HAP-1 (cell line): ENCODE results near the gene ACTR8.

Experiments
- DNase-seq, 2 experiments: peaks; one replicate each; pipeline ENCODE4 v3.0.0-alpha.2; 2016 to 2020; ENCODE audit warnings: low spot score in 2 of 2
- H3K27me3 ChIP-seq: fragments of 250-450 bp; sonication (Bioruptor Pico); 2 replicates; pipeline ENCODE4 v1.5.1; 2020; ENCODE audit warnings: low read depth, mild to moderate bottlenecking, moderate library complexity
- H3K36me3 ChIP-seq: fragments of 250-450 bp; sonication (Bioruptor Pico); replicated peaks from 2 replicates; pipeline ENCODE4 v1.5.1; 2020; ENCODE audit warnings: mild to moderate bottlenecking
- H3K4me1 ChIP-seq: fragments of 250-450 bp; sonication (Bioruptor Pico); 2 replicates; pipeline ENCODE4 v1.5.1; 2020; ENCODE audit warnings: mild to moderate bottlenecking
- H3K4me3 ChIP-seq: fragments of 250-450 bp; sonication (Bioruptor Pico); 2 replicates; pipeline ENCODE4 v1.5.1; 2020; ENCODE audit warnings: mild to moderate bottlenecking, moderate library complexity
- H3K9me3 ChIP-seq: fragments of 250-450 bp; sonication (Bioruptor Pico); 2 replicates; pipeline ENCODE4 v1.5.1; 2020; ENCODE audit warnings: mild to moderate bottlenecking, moderate library complexity
- in situ Hi-C: fragments of 300-500 bp; cut with MboI; formaldehyde crosslinking; loops from 3 replicates; pipeline ENCODE4 v1.14.3; 2020; ENCODE audit warnings: low sequenced_read_pairs, inconsistent platforms, mixed read lengths

ACTR8 gene

GRCh38 chr3:53849916-53850315 is 32.0 kb downstream of the ACTR8 start:
- peaks cover 23% of the 10 kb centered on the region for H3K36me3 ChIP-seq
- no peaks in the 10 kb centered on the region for H3K27me3 ChIP-seq
- no peaks in the 10 kb centered on the region for H3K9me3 ChIP-seq
- peaks cover 11% of the 10 kb centered on the region for H3K4me1 ChIP-seq
- H3K4me3 ChIP-seq: no peak overlapping the region
- in situ Hi-C loops: no loop called here
- no peak for DNase-seq

- H3K9me3 ChIP-seq: no peaks in the 10 kb centered on the region
- H3K36me3 ChIP-seq: peaks cover 4% of the 10 kb centered on the region; the same call in 1 of the 2 replicates
- in situ Hi-C loops: no loop called here
- DNase-seq: no peak
- peak overlapping the region; percentile 51 for H3K4me3 ChIP-seq
- H3K27me3 ChIP-seq: no peaks in the 10 kb centered on the region
- peaks cover 36% of the 10 kb centered on the region for H3K4me1 ChIP-seq
Observed at GRCh38 chr3:53846851-53847155, 35.1 kb downstream of the ACTR8 start.

- H3K4me3 ChIP-seq: peak within 1 kb of the TSS; percentile 51
- H3K36me3 ChIP-seq: peaks cover 3% of the 10 kb centered on the region; the same call in 1 of the 2 replicates
- in situ Hi-C loops: no loop called here
- DNase-seq: peak; percentile 74 to 88
- peaks cover 36% of the 10 kb centered on the region for H3K4me1 ChIP-seq
- H3K9me3 ChIP-seq: no peaks in the 10 kb centered on the region
- no peaks in the 10 kb centered on the region for H3K27me3 ChIP-seq
Observed at GRCh38 chr3:53846134-53846850, 35.7 kb downstream of the ACTR8 start, which contains the start of the genes CHDH and IL17RB. TSS of gene CHDH (minus strand) at chr3:53846419. CDS start at chr3:53824008, 22,411 bp downstream. TSS of gene IL17RB (plus strand) at chr3:53846568. CDS start at chr3:53846589, 21 bp downstream.

GRCh38 chr3:53845881-53846133 is 36.1 kb downstream of the ACTR8 start:
- H3K27me3 ChIP-seq: no peaks in the 10 kb centered on the region
- DNase-seq: no peak
- in situ Hi-C loops: no loop called here
- peak overlapping the region; percentile 51 for H3K4me3 ChIP-seq
- H3K4me1 ChIP-seq: peaks cover 36% of the 10 kb centered on the region
- no peaks in the 10 kb centered on the region for H3K9me3 ChIP-seq
- peaks cover 3% of the 10 kb centered on the region; the same call in 1 of the 2 replicates for H3K36me3 ChIP-seq

- peak; percentile 63 to 71 for DNase-seq
- Histone ChIP-seq H3K36me3 (peaks cover 3% of the 10 kb centered on the region; the same call in 1 of the 2 replicates), H3K9me3 (no peaks in the 10 kb centered on the region), H3K27me3 (no peaks in the 10 kb centered on the region), H3K4me3 (peak overlapping the region; percentile 51), H3K4me1 (peaks cover 36% of the 10 kb centered on the region)
- in situ Hi-C loops: no loop called here
Observed at GRCh38 chr3:53845103-53845880, 36.7 kb downstream of the ACTR8 start.

GRCh38 chr3:53844262-53845102 is 37.5 kb downstream of the ACTR8 start:
- Histone ChIP-seq H3K4me3 (peak overlapping the region; percentile 51), H3K36me3 (peaks cover 4% of the 10 kb centered on the region), H3K4me1 (peaks cover 36% of the 10 kb centered on the region), H3K27me3 (no peaks in the 10 kb centered on the region), H3K9me3 (no peaks in the 10 kb centered on the region)
- in situ Hi-C loops: no loop called here
- no peak for DNase-seq

- no peak for DNase-seq
- peaks cover 36% of the 10 kb centered on the region for H3K4me1 ChIP-seq
- no peak overlapping the region for H3K4me3 ChIP-seq
- no peaks in the 10 kb centered on the region for H3K9me3 ChIP-seq
- H3K27me3 ChIP-seq: no peaks in the 10 kb centered on the region
- in situ Hi-C loops: no loop called here
- peaks cover 13% of the 10 kb centered on the region for H3K36me3 ChIP-seq
Observed at GRCh38 chr3:53843195-53844177, 38.5 kb downstream of the ACTR8 start.

GRCh38 chr3:53842436-53843194 is 39.3 kb downstream of the ACTR8 start:
- Histone ChIP-seq H3K4me3 (no peak overlapping the region; the same call in 1 of the 2 replicates), H3K4me1 (peaks cover 36% of the 10 kb centered on the region), H3K27me3 (no peaks in the 10 kb centered on the region), H3K9me3 (no peaks in the 10 kb centered on the region), H3K36me3 (peaks cover 13% of the 10 kb centered on the region)
- in situ Hi-C loops: no loop called here
- DNase-seq: peak; percentile 66 to 81

- in situ Hi-C loops: no loop called here
- Histone ChIP-seq H3K9me3 (no peaks in the 10 kb centered on the region), H3K4me1 (peaks cover 30% of the 10 kb centered on the region), H3K27me3 (no peaks in the 10 kb centered on the region), H3K4me3 (no peak overlapping the region), H3K36me3 (peaks cover 16% of the 10 kb centered on the region)
- DNase-seq: no peak
Observed at GRCh38 chr3:53841296-53841695, 40.7 kb downstream of the ACTR8 start.

- Histone ChIP-seq H3K4me1 (peaks cover 2% of the 10 kb centered on the region; the same call in 1 of the 2 replicates), H3K9me3 (no peaks in the 10 kb centered on the region), H3K4me3 (no peak overlapping the region), H3K27me3 (no peaks in the 10 kb centered on the region), H3K36me3 (peaks cover 16% of the 10 kb centered on the region)
- no peak for DNase-seq
- in situ Hi-C loops: no loop called here
Observed at GRCh38 chr3:53837331-53837730, 44.6 kb downstream of the ACTR8 start.

GRCh38 chr3:53836084-53836872 is 45.7 kb downstream of the ACTR8 start:
- H3K9me3 ChIP-seq: no peaks in the 10 kb centered on the region
- H3K27me3 ChIP-seq: no peaks in the 10 kb centered on the region
- H3K4me1 ChIP-seq: no peaks in the 10 kb centered on the region
- no peak overlapping the region for H3K4me3 ChIP-seq
- in situ Hi-C loops: no loop called here
- no peak for DNase-seq
- H3K36me3 ChIP-seq: peaks cover 16% of the 10 kb centered on the region

GRCh38 chr3:53835257-53835656 is 46.7 kb downstream of the ACTR8 start:
- peaks cover 16% of the 10 kb centered on the region for H3K36me3 ChIP-seq
- DNase-seq: no peak
- no peaks in the 10 kb centered on the region for H3K27me3 ChIP-seq
- H3K9me3 ChIP-seq: no peaks in the 10 kb centered on the region
- no peaks in the 10 kb centered on the region for H3K4me1 ChIP-seq
- no peak overlapping the region for H3K4me3 ChIP-seq
- in situ Hi-C loops: no loop called here
